Measurements from ENCODE around the gene KCNH4.
"Not testable (repeated sequence)": the region's sequence is repeated elsewhere in the genome, so short reads cannot be mapped to it uniquely, and the experiment has no call there.

Gene KCNH4

GRCh38 chr17:42180922-42181850 is at the start of gene KCNH4:
Gene KCNH4, minus strand, starts transcription at chr17:42181142. Its CDS starts 197 bp downstream, at chr17:42180945.
- peak; percentile 79 to 86 for DNase-seq

- DNase-seq: no peak
Observed at GRCh38 chr17:42230225-42230624, 49.3 kb upstream of the KCNH4 start.

- DNase-seq: no peak
Observed at GRCh38 chr17:42227849-42228700, 47.1 kb upstream of the KCNH4 start.

- DNase-seq: no peak
Observed at GRCh38 chr17:42225646-42226045, 44.7 kb upstream of the KCNH4 start.

GRCh38 chr17:42224651-42225050 is 43.7 kb upstream of the KCNH4 start:
- no peak for DNase-seq

- DNase-seq: no peak
Observed at GRCh38 chr17:42221886-42222745, 41.2 kb upstream of the KCNH4 start.

GRCh38 chr17:42219280-42219679 is 38.3 kb upstream of the KCNH4 start:
- not testable (repeated sequence) for DNase-seq

- DNase-seq: no peak
Observed at GRCh38 chr17:42214156-42214555, 33.2 kb upstream of the KCNH4 start.

- DNase-seq: no peak
Observed at GRCh38 chr17:42212382-42212781, 31.4 kb upstream of the KCNH4 start.

GRCh38 chr17:42211921-42212341 is 31.0 kb upstream of the KCNH4 start:
- not testable (repeated sequence) for DNase-seq

GRCh38 chr17:42210046-42210445 is 29.1 kb upstream of the KCNH4 start:
- no peak for DNase-seq

- not testable (repeated sequence) for DNase-seq
Observed at GRCh38 chr17:42206153-42206612, 25.2 kb upstream of the KCNH4 start.

- no peak for DNase-seq
Observed at GRCh38 chr17:42203354-42203753, 22.4 kb upstream of the KCNH4 start.

GRCh38 chr17:42202696-42203095 is 21.8 kb upstream of the KCNH4 start:
- DNase-seq: no peak

GRCh38 chr17:42202159-42202558 is 21.2 kb upstream of the KCNH4 start:
- DNase-seq: no peak

- DNase-seq: no peak
Observed at GRCh38 chr17:42201458-42201772, 20.5 kb upstream of the KCNH4 start.

- no peak for DNase-seq
Observed at GRCh38 chr17:42200706-42201457, 19.9 kb upstream of the KCNH4 start.

GRCh38 chr17:42199416-42200011 is 18.6 kb upstream of the KCNH4 start:
- no peak for DNase-seq

- DNase-seq: no peak
Observed at GRCh38 chr17:42198897-42199296, 18.0 kb upstream of the KCNH4 start.

- no peak for DNase-seq
Observed at GRCh38 chr17:42197564-42198156, 16.7 kb upstream of the KCNH4 start.

Data from NCI-H1930 (cell line).